ENCODE measurements around the gene STX7. TPM values are rescaled to one million over a fixed set of nuclear protein-coding genes. Genes with fewer than 3 reads are reported as not detected.

STX7 gene
- total RNA-seq, 1 donor from 2014 or later, result 27.8 TPM

- no peak overlapping the region for H3K4me3 Mint-ChIP-seq
- Histone ChIP-seq H3K4me1 (no peaks in the 10 kb centered on the region), H3K27me3 (no peaks in the 10 kb centered on the region), H3K36me3 (no peaks in the 10 kb centered on the region), H4K20me1 (ENCODE audit: low read depth) (no peaks in the 10 kb centered on the region), H3K4me2 (no peak overlapping the region), H3F3A (ENCODE audit: low read depth) (no peaks in the 10 kb centered on the region), H2AFZ (replicated peaks) (no peak overlapping the region), H3K9me3 (ENCODE audit: low read depth) (no peaks in the 10 kb centered on the region), H3K79me2 (ENCODE audit: low read depth) (no peaks in the 10 kb centered on the region), H3K4me3 (no peak overlapping the region), H3K9ac (no peak overlapping the region), H3K27ac (no peak overlapping the region)
- H3K4me1 Mint-ChIP-seq, result peaks cover 8% of the 10 kb centered on the region
- DNase-seq (ENCODE audit: low spot score), result no peak
- no peak overlapping the region for H3K27ac Mint-ChIP-seq
- no peaks in the 10 kb centered on the region for H3K9me3 Mint-ChIP-seq
- no peaks in the 10 kb centered on the region for H3K36me3 Mint-ChIP-seq
- TF ChIP-seq EZH2 (IDR thresholded peaks at IDR 0.05) (no peak), EZH2phosphoT487 (IDR thresholded peaks at IDR 0.05) (no peak), CTCF (IDR thresholded peaks at IDR 0.05) (no peak)
- peaks cover 4% of the 10 kb centered on the region for H3K27me3 Mint-ChIP-seq (ENCODE audit: insufficient read depth, low read depth)
Observed at GRCh38 chr6:132411296-132411695, 101.6 kb downstream of the STX7 start.

GRCh38 chr6:132410830-132411229 lies 102.1 kb downstream of the STX7 start:
- no peaks in the 10 kb centered on the region for H3K36me3 Mint-ChIP-seq
- H3F3A ChIP-seq (ENCODE audit: low read depth), result no peaks in the 10 kb centered on the region
- H3K4me2 ChIP-seq, result no peak overlapping the region
- no peaks in the 10 kb centered on the region for H3K9me3 Mint-ChIP-seq
- no peaks in the 10 kb centered on the region for H3K4me1 ChIP-seq
- H3K36me3 ChIP-seq, result no peaks in the 10 kb centered on the region
- H3K27me3 Mint-ChIP-seq (ENCODE audit: insufficient read depth, low read depth), result peaks cover 4% of the 10 kb centered on the region
- H3K27me3 ChIP-seq, result no peaks in the 10 kb centered on the region
- H3K4me3 ChIP-seq, result no peak overlapping the region
- H3K4me3 Mint-ChIP-seq, result no peak overlapping the region
- no peak overlapping the region for H3K27ac ChIP-seq
- peaks cover 8% of the 10 kb centered on the region for H3K4me1 Mint-ChIP-seq
- H3K79me2 ChIP-seq (ENCODE audit: low read depth), result no peaks in the 10 kb centered on the region
- H3K9me3 ChIP-seq (ENCODE audit: low read depth), result no peaks in the 10 kb centered on the region
- H3K27ac Mint-ChIP-seq, result no peak overlapping the region
- TF ChIP-seq CTCF (IDR thresholded peaks at IDR 0.05), result no peak
- H4K20me1 ChIP-seq (ENCODE audit: low read depth), result no peaks in the 10 kb centered on the region
- DNase-seq (ENCODE audit: low spot score), result no peak
- H2AFZ ChIP-seq (replicated peaks), result no peak overlapping the region
- H3K9ac ChIP-seq, result no peak overlapping the region

- Histone ChIP-seq H4K20me1 (ENCODE audit: low read depth) (no peaks in the 10 kb centered on the region), H3K4me1 (no peaks in the 10 kb centered on the region), H3K27me3 (peaks cover 54% of the 10 kb centered on the region), H3K36me3 (no peaks in the 10 kb centered on the region), H3K27ac (no peak overlapping the region), H3K9me3 (ENCODE audit: low read depth) (no peaks in the 10 kb centered on the region), H2AFZ (replicated peaks) (no peak overlapping the region), H3K4me3 (no peak overlapping the region), H3K9ac (no peak overlapping the region), H3F3A (ENCODE audit: low read depth) (no peaks in the 10 kb centered on the region), H3K4me2 (no peak overlapping the region), H3K79me2 (ENCODE audit: low read depth) (no peaks in the 10 kb centered on the region)
- Mint-ChIP-seq H3K4me3 (no peak overlapping the region), H3K36me3 (no peaks in the 10 kb centered on the region), H3K27ac (no peak overlapping the region), H3K4me1 (no peaks in the 10 kb centered on the region), H3K9me3 (no peaks in the 10 kb centered on the region), H3K27me3 (ENCODE audit: insufficient read depth, low read depth) (peaks cover 25% of the 10 kb centered on the region)
- TF ChIP-seq EZH2phosphoT487 (IDR thresholded peaks at IDR 0.05), result no peak
- no peak for TF ChIP-seq EZH2 (IDR thresholded peaks at IDR 0.05)
- no peak for TF ChIP-seq CTCF (IDR thresholded peaks at IDR 0.05)
- DNase-seq (ENCODE audit: low spot score), result no peak
Observed at GRCh38 chr6:132405143-132405915, 107.6 kb downstream of the STX7 start.

Data from neural progenitor cell (in vitro differentiated cells).